Activated CD4-positive, alpha-beta T cell treated with anti-CD3 and anti-CD28 coated beads, Interleukin-2, Interleukin-4, amounts not matched to agents 100 ng/mL and 50 ng/mL, durations not matched to agents 16 hours and 8 hours (primary cell): ENCODE results near the gene PRELP.
A peak's percentile ranks its signal among the peaks of the same experiment; 100 is the strongest.

Experiments used
- DNase-seq: peaks from one replicate; pipeline ENCODE4 v3.0.0-alpha.2; 2020; ENCODE audit warnings: low spot score

Gene PRELP

DNA sequence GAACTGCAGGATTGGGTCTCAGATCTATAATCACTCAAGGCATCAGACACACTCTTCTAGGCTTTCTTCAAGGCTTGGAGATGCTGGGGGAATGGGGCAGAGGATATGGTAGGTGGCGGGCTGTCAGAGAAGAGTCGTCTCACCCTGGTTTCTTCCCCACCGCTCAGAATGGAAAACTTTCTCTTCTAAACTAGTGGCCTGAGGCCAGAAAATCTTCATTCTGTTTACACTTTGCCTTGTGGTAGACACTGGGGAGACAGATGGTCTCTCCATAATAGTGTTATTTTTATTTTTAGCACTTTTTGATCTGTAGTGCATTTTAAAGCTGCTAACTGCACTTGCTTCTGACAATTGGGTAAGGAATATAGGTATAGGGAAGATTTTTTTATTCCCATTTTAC is 2.6 kb downstream of the PRELP start:
- DNase-seq, result no peak

- no peak for DNase-seq
These were observed 3.4 kb downstream of the PRELP start for GRCh38 chr1:203478986-203479385.

DNA sequence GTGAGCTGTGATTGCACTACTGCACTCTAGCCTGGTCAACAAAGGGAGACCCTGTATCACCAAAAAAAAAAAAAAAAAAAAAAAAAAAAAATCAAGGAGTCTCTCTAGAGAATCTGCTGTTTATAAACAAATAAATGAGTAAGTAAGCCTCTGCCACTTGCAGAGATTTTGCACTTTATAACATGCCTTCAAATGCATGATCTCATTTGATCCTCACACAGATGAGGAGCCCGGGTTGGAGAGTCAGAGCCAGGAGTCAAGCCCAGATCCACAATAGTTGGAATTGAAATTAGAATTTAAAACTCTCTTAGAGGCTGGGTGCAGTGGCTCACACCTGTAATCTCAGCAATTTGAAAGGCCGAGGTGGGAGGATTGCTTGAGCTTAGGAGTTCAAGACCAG is 4.0 kb downstream of the PRELP start:
- no peak for DNase-seq

DNA sequence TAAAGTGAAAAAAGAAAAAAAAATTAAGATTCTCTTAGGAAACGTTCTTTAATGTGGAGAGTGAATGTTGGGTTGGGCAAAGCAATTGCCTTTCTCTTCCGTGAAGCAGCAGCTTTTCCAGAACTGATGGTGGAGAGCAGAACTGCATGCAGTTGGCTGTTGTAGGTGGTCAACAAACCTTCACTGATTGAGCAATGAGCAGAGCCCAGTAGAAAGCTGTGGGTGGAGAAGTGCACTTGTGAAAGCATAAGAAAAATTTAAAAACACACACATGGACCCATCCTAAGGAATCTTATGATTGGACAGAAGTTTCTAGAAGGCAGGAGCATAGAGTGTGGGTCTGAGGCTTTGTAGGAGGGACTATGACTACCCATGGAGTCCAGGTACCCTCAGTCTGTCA is 4.5 kb downstream of the PRELP start:
- DNase-seq, result no peak

- no peak for DNase-seq
These were observed 5.0 kb downstream of the PRELP start for GRCh38 chr1:203480525-203481084.

GRCh38 chr1:203481196-203481595 is 5.6 kb downstream of the PRELP start:
- no peak for DNase-seq

GRCh38 chr1:203486618-203487370 is 11.2 kb downstream of the PRELP start:
- DNase-seq, result no peak

- no peak for DNase-seq
These were observed 12.9 kb downstream of the PRELP start for GRCh38 chr1:203488539-203488938.

DNA sequence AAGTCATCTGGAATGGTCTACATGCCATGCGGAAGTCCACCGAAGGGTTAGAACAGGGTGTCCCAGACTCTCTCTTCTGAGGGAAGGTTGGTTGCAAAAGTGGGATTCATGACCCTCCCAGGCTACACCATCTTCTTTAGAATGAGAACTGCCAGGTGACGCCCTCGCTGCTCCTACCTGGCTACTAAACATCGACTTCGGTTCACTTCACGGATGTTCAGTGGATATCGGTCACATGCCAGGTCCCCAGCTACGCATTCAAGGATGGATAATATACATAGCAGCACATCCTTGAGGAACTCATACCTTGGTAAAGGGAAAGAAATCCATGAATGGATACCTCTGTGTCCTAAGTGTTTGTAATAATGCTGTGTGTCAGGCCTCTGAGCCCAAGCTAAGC is 15.0 kb downstream of the PRELP start:
- DNase-seq, result no peak

DNA sequence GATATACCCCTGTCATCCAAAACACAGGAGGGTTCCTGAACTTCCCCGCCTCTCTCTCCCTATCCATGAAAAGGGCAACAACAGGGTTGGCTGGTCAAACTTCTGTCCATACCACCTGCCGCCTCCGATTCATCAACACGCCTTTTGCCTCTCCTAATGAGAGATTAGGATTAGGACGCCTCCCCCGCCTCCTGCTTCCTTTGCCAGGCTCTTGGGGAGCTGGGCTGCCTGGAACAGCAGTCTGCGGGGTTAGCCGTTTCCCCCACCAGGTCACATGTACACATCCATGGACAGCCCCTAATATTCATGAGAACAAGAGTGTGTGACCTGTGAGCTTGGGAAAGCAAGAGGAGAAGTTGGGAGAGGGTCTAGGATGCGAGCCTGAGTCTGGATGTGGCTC is 16.1 kb downstream of the PRELP start:
- no peak for DNase-seq

- DNase-seq, result no peak
These were observed 16.6 kb downstream of the PRELP start for GRCh38 chr1:203492082-203492747.

DNA sequence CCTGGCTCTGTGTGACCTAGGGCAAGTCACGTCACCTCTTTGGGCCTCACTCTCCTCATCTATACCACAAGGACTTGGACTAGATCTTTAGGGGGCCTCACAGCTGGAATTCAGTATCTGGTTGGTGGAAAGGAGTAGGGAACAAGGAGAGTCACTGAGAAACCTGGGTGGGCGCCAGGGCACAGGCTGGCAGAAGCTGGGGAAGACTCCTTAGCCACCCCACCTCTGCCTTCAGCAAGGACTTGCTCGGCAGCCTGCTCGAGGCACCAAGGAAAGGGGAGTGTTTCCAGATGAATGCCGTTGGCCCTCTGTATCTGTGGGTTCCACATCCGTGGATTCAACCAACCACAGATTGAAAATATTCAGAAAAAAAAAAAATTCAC is 17.1 kb downstream of the PRELP start:
- DNase-seq, result no peak

- no peak for DNase-seq
These were observed 18.3 kb downstream of the PRELP start, which contains the start of gene OPTC for GRCh38 chr1:203493901-203494300. Gene OPTC (plus strand): TSS chr1:203494153. CDS start chr1:203496006, 1,853 bp downstream.

- no peak for DNase-seq
These were observed 20.2 kb downstream of the PRELP start for GRCh38 chr1:203495845-203496244.

GRCh38 chr1:203497269-203497777 is 21.7 kb downstream of the PRELP start:
- DNase-seq, result no peak

GRCh38 chr1:203499643-203500278 is 24.2 kb downstream of the PRELP start:
- no peak for DNase-seq

- DNase-seq, result no peak
These were observed 24.7 kb downstream of the PRELP start for GRCh38 chr1:203500279-203500678.

GRCh38 chr1:203503836-203504235 is 28.2 kb downstream of the PRELP start:
- DNase-seq, result no peak

GRCh38 chr1:203504400-203505250 is 29.0 kb downstream of the PRELP start:
- peak; percentile 79 for DNase-seq

GRCh38 chr1:203505526-203506204 is 30.1 kb downstream of the PRELP start:
- no peak for DNase-seq
